H9 (cell line): ENCODE data around the gene ALG8. TPM values are rescaled to one million over a fixed set of nuclear protein-coding genes. Genes with fewer than 3 reads are reported as not detected.

Experiments used
- DNase-seq: peaks from one replicate; pipeline ENCODE4 v3.0.0-alpha.2; 2017
- H2AFZ ChIP-seq: one replicate; pipeline ENCODE4 v1.6.1; 2013; ENCODE audit warnings: mild to moderate bottlenecking, low read length, control low read depth, moderate library complexity
- H2AK5ac ChIP-seq: 2 replicates; pipeline ENCODE4 v1.6.1; 2013; ENCODE audit warnings: low read length, control low read depth, mixed read lengths; ENCODE audit not compliant: insufficient read length
- H2BK120ac ChIP-seq: one replicate; pipeline ENCODE4 v1.6.1; 2013; ENCODE audit warnings: low read depth, mild to moderate bottlenecking, low read length, control low read depth, inconsistent platforms; ENCODE audit not compliant: poor library complexity, severe bottlenecking
- H2BK12ac ChIP-seq: 2 replicates; pipeline ENCODE4 v1.6.1; 2013; ENCODE audit warnings: low read length, control low read depth, mixed read lengths, low read depth; ENCODE audit not compliant: insufficient read length
- H2BK15ac ChIP-seq: 2 replicates; pipeline ENCODE4 v1.6.1; 2013; ENCODE audit warnings: low read depth, low read length, control low read depth
- H2BK20ac ChIP-seq: one replicate; pipeline ENCODE4 v1.6.1; 2013; ENCODE audit warnings: low read depth, mild to moderate bottlenecking, low read length, control low read depth, inconsistent platforms; ENCODE audit not compliant: poor library complexity, severe bottlenecking
- H2BK5ac ChIP-seq: 2 replicates; pipeline ENCODE4 v1.6.1; 2013; ENCODE audit warnings: low read length, control low read depth, mixed read lengths; ENCODE audit not compliant: insufficient read length
- H3K14ac ChIP-seq: 2 replicates; pipeline ENCODE4 v1.6.1; 2013; ENCODE audit warnings: low read length, control low read depth; ENCODE audit not compliant: insufficient read depth
- H3K18ac ChIP-seq: 2 replicates; pipeline ENCODE4 v1.6.1; 2013; ENCODE audit warnings: low read depth, mild to moderate bottlenecking, mixed read lengths, low read length, control low read depth; ENCODE audit not compliant: insufficient read length
- H3K23ac ChIP-seq: 2 replicates; pipeline ENCODE4 v1.6.1; 2013; ENCODE audit warnings: low read length, control low read depth, mixed read lengths, low read depth; ENCODE audit not compliant: insufficient read length
- H3K23me2 ChIP-seq: 2 replicates; pipeline ENCODE4 v1.6.1; 2013; ENCODE audit warnings: low read depth, mild to moderate bottlenecking, mixed read lengths, low read length, control low read depth; ENCODE audit not compliant: insufficient read length, poor library complexity, severe bottlenecking
- H3K27ac ChIP-seq: 2 replicates; pipeline ENCODE4 v1.5.1; 2013; ENCODE audit warnings: low read length, control low read depth, mixed read lengths, low read depth; ENCODE audit not compliant: insufficient read length
- H3K27me3 ChIP-seq: 2 replicates; pipeline ENCODE4 v1.6.1; 2013; ENCODE audit warnings: low read length, control low read depth, inconsistent platforms; ENCODE audit not compliant: insufficient read depth
- H3K4ac ChIP-seq: 2 replicates; pipeline ENCODE4 v1.6.1; 2013; ENCODE audit warnings: low read depth, mild to moderate bottlenecking, control low read depth, inconsistent platforms, low read length, moderate library complexity
- H3K4me1 ChIP-seq: 2 replicates; pipeline ENCODE4 v1.6.1; 2013; ENCODE audit warnings: low read length, control low read depth, inconsistent platforms; ENCODE audit not compliant: insufficient read depth
- H3K4me2 ChIP-seq: 2 replicates; pipeline ENCODE4 v1.6.1; 2013; ENCODE audit warnings: low read length, control low read depth, mixed read lengths; ENCODE audit not compliant: insufficient read length, insufficient read depth
- H3K56ac ChIP-seq: 2 replicates; pipeline ENCODE4 v1.6.1; 2013; ENCODE audit warnings: low read depth, mild to moderate bottlenecking, mixed read lengths, low read length, control low read depth; ENCODE audit not compliant: insufficient read length
- H3K79me1 ChIP-seq: 2 replicates; pipeline ENCODE4 v1.6.1; 2013; ENCODE audit warnings: low read depth, mild to moderate bottlenecking, moderate library complexity, low read length, control low read depth, inconsistent platforms; ENCODE audit not compliant: insufficient read depth, poor library complexity, severe bottlenecking
- H3K79me2 ChIP-seq: 2 replicates; pipeline ENCODE4 v1.6.1; 2013; ENCODE audit warnings: low read length, control low read depth, inconsistent platforms; ENCODE audit not compliant: insufficient read depth
- H3K9ac ChIP-seq: 2 replicates; pipeline ENCODE4 v1.6.1; 2013; ENCODE audit warnings: low read length, control low read depth, mixed read lengths; ENCODE audit not compliant: insufficient read length; ENCODE audit errors: extremely low read depth
- H3K9me3 ChIP-seq: one replicate; pipeline ENCODE4 v1.6.1; 2013; ENCODE audit warnings: low read depth, low read length, inconsistent platforms; ENCODE audit not compliant: control insufficient read depth
- H3T11ph ChIP-seq: one replicate; pipeline ENCODE4 v1.6.1; 2013; ENCODE audit warnings: mild to moderate bottlenecking, low read length, control low read depth, inconsistent platforms
- H4K20me1 ChIP-seq: one replicate; pipeline ENCODE4 v1.6.1; 2013; ENCODE audit not compliant: control insufficient read depth, insufficient read length, insufficient read depth
- H4K5ac ChIP-seq: 2 replicates; pipeline ENCODE4 v1.6.1; 2013; ENCODE audit warnings: low read depth, mild to moderate bottlenecking, mixed read lengths, low read length, control low read depth; ENCODE audit not compliant: insufficient read length
- H4K8ac ChIP-seq: replicated peaks from 2 replicates; pipeline ENCODE4 v1.6.1; 2013; ENCODE audit warnings: low read length, control low read depth, mixed read lengths, low read depth; ENCODE audit not compliant: insufficient read length
- H4K91ac ChIP-seq: 2 replicates; pipeline ENCODE4 v1.6.1; 2013; ENCODE audit warnings: low read depth, mild to moderate bottlenecking, moderate library complexity, mixed read lengths, low read length, control low read depth; ENCODE audit not compliant: insufficient read length
- H3K27ac Mint-ChIP-seq, 3 experiments: 2 replicates in 2 of 3; 3 replicates in 1 of 3; pipeline ENCODE4 v1.8.0; 2020 to 2021; ENCODE audit warnings: mixed read lengths in 3 of 3, mild to moderate bottlenecking in 1 of 3, moderate library complexity in 1 of 3
- H3K27me3 Mint-ChIP-seq: 2 replicates; pipeline ENCODE4 v1.8.0; 2021; ENCODE audit warnings: low read depth, mild to moderate bottlenecking, moderate library complexity, mixed read lengths
- H3K36me3 Mint-ChIP-seq, 3 experiments: 2 replicates in 2 of 3; 3 replicates in 1 of 3; pipeline ENCODE4 v1.8.0; 2020 to 2021; ENCODE audit warnings: low read depth in 3 of 3, mixed read lengths in 3 of 3; ENCODE audit not compliant: insufficient read depth in 1 of 3
- H3K4me1 Mint-ChIP-seq, 2 experiments: 2 replicates each; pipeline ENCODE4 v1.8.0; 2020; ENCODE audit warnings: mixed read lengths in 2 of 2
- H3K4me3 Mint-ChIP-seq, 2 experiments: 2 replicates in 1 of 2; 3 replicates in 1 of 2; pipeline ENCODE4 v1.8.0; 2020 to 2021; ENCODE audit warnings: mild to moderate bottlenecking in 2 of 2, mixed read lengths in 2 of 2, moderate library complexity in 1 of 2
- H3K9me3 Mint-ChIP-seq, 2 experiments: 2 replicates in 1 of 2; 3 replicates in 1 of 2; pipeline ENCODE4 v1.8.0; 2020; ENCODE audit warnings: mild to moderate bottlenecking in 2 of 2, mixed read lengths in 2 of 2, moderate library complexity in 1 of 2
- CTCF ChIP-seq: fragments of 200-600 bp; sonication (generic); conservative IDR thresholded peaks from 3 replicates; pipeline ENCODE4 v1.8.0; 2021; ENCODE audit warnings: antibody characterized with exemption, mild to moderate bottlenecking
- WGBS: extraction: QIAGEN DNeasy Blood & Tissue Kit; methylation state at CpG from one replicate; pipeline ENCODE4 v1.1.7; 2013; ENCODE audit warnings: missing lambda C conversion rate, low lambda C conversion rate, mixed read lengths; ENCODE audit not compliant: insufficient read length; ENCODE audit errors: extremely low coverage; 5-methylcytosine and 5-hydroxymethylcytosine counted together
- total RNA-seq: library from RNA; stranded (reverse); gene quantifications from 2 replicates; pipeline ENCODE4 v1.2.1, GENCODE V29; 2021

Gene ALG8
- total RNA-seq, 1 experiment from 2014 or later = 77.5 TPM

- Histone ChIP-seq H3K4ac (no peak overlapping the region), H4K8ac (no peak overlapping the region), H3K14ac (no peak overlapping the region; the same call in 1 of the 2 replicates), H3K56ac (no peak overlapping the region), H3K18ac (no peak overlapping the region), H3K79me2 (no peaks in the 10 kb centered on the region), H2AFZ (no peak overlapping the region), H2AK5ac (no peak overlapping the region), H2BK15ac (no peak overlapping the region), H3K23ac (no peak overlapping the region), H4K5ac (no peak overlapping the region), H3T11ph (no peak overlapping the region), H4K20me1 (no peaks in the 10 kb centered on the region), H3K79me1 (no peaks in the 10 kb centered on the region), H3K27ac (no peak overlapping the region), H2BK12ac (no peak overlapping the region), H3K9ac (no peak overlapping the region), H3K27me3 (no peaks in the 10 kb centered on the region), H2BK5ac (no peak overlapping the region), H2BK120ac (no peak overlapping the region), H2BK20ac (no peak overlapping the region), H3K9me3 (no peaks in the 10 kb centered on the region), H3K4me2 (no peak overlapping the region), H3K4me1 (no peaks in the 10 kb centered on the region), H4K91ac (no peak overlapping the region), H3K23me2 (no peaks in the 10 kb centered on the region)
- Mint-ChIP-seq H3K36me3 (no peaks in the 10 kb centered on the region), H3K4me1 (no peaks in the 10 kb centered on the region), H3K9me3 (no peaks in the 10 kb centered on the region; a peak in 1 of 5 replicates), H3K4me3 (no peak overlapping the region), H3K27me3 (peaks cover 4% of the 10 kb centered on the region), H3K27ac (no peak overlapping the region)
- TF ChIP-seq CTCF = no peak
- WGBS = no CpG with 5 or more reads among the region's 2 CpGs
- DNase-seq = no peak
Observed at GRCh38 chr11:78161346-78161745, 21.9 kb upstream of the ALG8 start.
